ENCODE results near the gene GPT2.

GPT2 gene

GRCh38 chr16:46855389-46855788 lies 28.8 kb upstream of the GPT2 start:
- H3K4me1 ChIP-seq (ENCODE audit: control insufficient read depth, low read length), result peaks cover 43% of the 10 kb centered on the region
- no peaks in the 10 kb centered on the region for H4K20me1 ChIP-seq (ENCODE audit: control insufficient read depth, insufficient read depth, low read depth, low read length)
- no peaks in the 10 kb centered on the region for H3K27me3 ChIP-seq (ENCODE audit: control insufficient read depth, low read length)
- H3K4me3 ChIP-seq (ENCODE audit: low read length), result no peak overlapping the region
- H3K9me3 ChIP-seq (ENCODE audit: control insufficient read depth, insufficient read depth, low read length), result no peaks in the 10 kb centered on the region
- no peak overlapping the region for H3K27ac ChIP-seq (ENCODE audit: low read depth, low read length)
- no peaks in the 10 kb centered on the region for H3K79me2 ChIP-seq (ENCODE audit: control insufficient read depth, low read length)
- peaks cover 8% of the 10 kb centered on the region for H3F3A ChIP-seq (ENCODE audit: control insufficient read depth, insufficient read depth)
- H3K4me2 ChIP-seq (ENCODE audit: low read length), result no peak overlapping the region
- no peaks in the 10 kb centered on the region for H3K36me3 ChIP-seq (ENCODE audit: control insufficient read depth, low read length)
- no peaks in the 10 kb centered on the region for H3K9me2 ChIP-seq (replicated peaks; ENCODE audit: control insufficient read depth, low read length)
- TF ChIP-seq EZH2phosphoT487 (IDR thresholded peaks at IDR 0.05; ENCODE audit: borderline replicate concordance, low read length) (no peak), CTCF (IDR thresholded peaks at IDR 0.05; ENCODE audit: low read depth, low read length, poor library complexity, severe bottlenecking) (no peak)

GRCh38 chr16:46857368-46857945 lies 26.7 kb upstream of the GPT2 start:
- no peak for TF ChIP-seq EZH2phosphoT487 (IDR thresholded peaks at IDR 0.05; ENCODE audit: borderline replicate concordance, low read length)
- TF ChIP-seq CTCF (IDR thresholded peaks at IDR 0.05; ENCODE audit: low read depth, low read length, poor library complexity, severe bottlenecking), result peak; percentile 47
- no peaks in the 10 kb centered on the region for H4K20me1 ChIP-seq (ENCODE audit: control insufficient read depth, insufficient read depth, low read depth, low read length)
- peaks cover 24% of the 10 kb centered on the region for H3K4me1 ChIP-seq (ENCODE audit: control insufficient read depth, low read length)
- H3K9me2 ChIP-seq (replicated peaks; ENCODE audit: control insufficient read depth, low read length), result no peaks in the 10 kb centered on the region
- no peaks in the 10 kb centered on the region for H3K9me3 ChIP-seq (ENCODE audit: control insufficient read depth, insufficient read depth, low read length)
- no peak overlapping the region for H3K4me3 ChIP-seq (ENCODE audit: low read length)
- no peaks in the 10 kb centered on the region for H3K36me3 ChIP-seq (ENCODE audit: control insufficient read depth, low read length)
- no peak overlapping the region for H3K27ac ChIP-seq (ENCODE audit: low read depth, low read length)
- no peaks in the 10 kb centered on the region for H3K79me2 ChIP-seq (ENCODE audit: control insufficient read depth, low read length)
- H3K4me2 ChIP-seq (ENCODE audit: low read length), result no peak overlapping the region
- no peaks in the 10 kb centered on the region for H3K27me3 ChIP-seq (ENCODE audit: control insufficient read depth, low read length)
- no peaks in the 10 kb centered on the region for H3F3A ChIP-seq (ENCODE audit: control insufficient read depth, insufficient read depth)

- H3K4me1 ChIP-seq (ENCODE audit: control insufficient read depth, low read length), result peaks cover 24% of the 10 kb centered on the region
- no peak overlapping the region for H3K4me3 ChIP-seq (ENCODE audit: low read length)
- H3K9me3 ChIP-seq (ENCODE audit: control insufficient read depth, insufficient read depth, low read length), result no peaks in the 10 kb centered on the region
- no peaks in the 10 kb centered on the region for H3K9me2 ChIP-seq (replicated peaks; ENCODE audit: control insufficient read depth, low read length)
- no peak for TF ChIP-seq EZH2phosphoT487 (IDR thresholded peaks at IDR 0.05; ENCODE audit: borderline replicate concordance, low read length)
- no peak for TF ChIP-seq CTCF (IDR thresholded peaks at IDR 0.05; ENCODE audit: low read depth, low read length, poor library complexity, severe bottlenecking)
- H3K36me3 ChIP-seq (ENCODE audit: control insufficient read depth, low read length), result no peaks in the 10 kb centered on the region
- H3K27ac ChIP-seq (ENCODE audit: low read depth, low read length), result no peak overlapping the region
- H3K4me2 ChIP-seq (ENCODE audit: low read length), result no peak overlapping the region
- H3K27me3 ChIP-seq (ENCODE audit: control insufficient read depth, low read length), result no peaks in the 10 kb centered on the region
- no peaks in the 10 kb centered on the region for H3K79me2 ChIP-seq (ENCODE audit: control insufficient read depth, low read length)
- H4K20me1 ChIP-seq (ENCODE audit: control insufficient read depth, insufficient read depth, low read depth, low read length), result no peaks in the 10 kb centered on the region
- no peaks in the 10 kb centered on the region for H3F3A ChIP-seq (ENCODE audit: control insufficient read depth, insufficient read depth)
Observed at GRCh38 chr16:46858151-46858550, 26.0 kb upstream of the GPT2 start.

Measured in DOHH2 (cell line).